Globus pallidus (tissue), 1 donor: Measurements from ENCODE around the gene SLC10A2.

Experiments
- DNase-seq: peaks from one replicate; pipeline ENCODE4 v3.0.0-alpha.2; 2015; ENCODE audit warnings: low spot score

The SLC10A2 gene

GRCh38 chr13:103046676-103047075 is 19.5 kb downstream of the SLC10A2 start:
- no peak for DNase-seq

- DNase-seq, result no peak
Observed at GRCh38 chr13:103044056-103044455, 22.2 kb downstream of the SLC10A2 start.

GRCh38 chr13:103040006-103040405 is 26.2 kb downstream of the SLC10A2 start:
- no peak for DNase-seq

- no peak for DNase-seq
Observed at GRCh38 chr13:103039183-103039582, 27.0 kb downstream of the SLC10A2 start.

- DNase-seq, result no peak
Observed at GRCh38 chr13:103036268-103036667, 29.9 kb downstream of the SLC10A2 start.

- DNase-seq, result no peak
Observed at GRCh38 chr13:103033999-103034398, 32.2 kb downstream of the SLC10A2 start.

- no peak for DNase-seq
Observed at GRCh38 chr13:103031332-103031873, 34.8 kb downstream of the SLC10A2 start.

- no peak for DNase-seq
Observed at GRCh38 chr13:103030776-103031175, 35.4 kb downstream of the SLC10A2 start.

- DNase-seq, result no peak
Observed at GRCh38 chr13:103029798-103030197, 36.4 kb downstream of the SLC10A2 start.

GRCh38 chr13:103022336-103022735 is 43.9 kb downstream of the SLC10A2 start:
- no peak for DNase-seq

- no peak for DNase-seq
Observed at GRCh38 chr13:103018556-103018955, 47.7 kb downstream of the SLC10A2 start.

GRCh38 chr13:103012646-103013045 is 53.6 kb downstream of the SLC10A2 start:
- no peak for DNase-seq

- DNase-seq, result no peak
Observed at GRCh38 chr13:103009051-103009840, 57.0 kb downstream of the SLC10A2 start.

GRCh38 chr13:103007427-103007762 is 58.8 kb downstream of the SLC10A2 start:
- no peak for DNase-seq

- DNase-seq, result no peak
Observed at GRCh38 chr13:103006641-103007426, 59.4 kb downstream of the SLC10A2 start.

- no peak for DNase-seq
Observed at GRCh38 chr13:103004661-103005345, 61.4 kb downstream of the SLC10A2 start.

GRCh38 chr13:103003631-103004030 is 62.6 kb downstream of the SLC10A2 start:
- no peak for DNase-seq

- DNase-seq, result no peak
Observed at GRCh38 chr13:103002279-103002678, 63.9 kb downstream of the SLC10A2 start.

- DNase-seq, result no peak
Observed at GRCh38 chr13:103000157-103000556, 66.1 kb downstream of the SLC10A2 start.

GRCh38 chr13:102999499-102999898 is 66.7 kb downstream of the SLC10A2 start:
- no peak for DNase-seq
